ENCODE measurements around the gene MPDZ.

Gene MPDZ

DNA sequence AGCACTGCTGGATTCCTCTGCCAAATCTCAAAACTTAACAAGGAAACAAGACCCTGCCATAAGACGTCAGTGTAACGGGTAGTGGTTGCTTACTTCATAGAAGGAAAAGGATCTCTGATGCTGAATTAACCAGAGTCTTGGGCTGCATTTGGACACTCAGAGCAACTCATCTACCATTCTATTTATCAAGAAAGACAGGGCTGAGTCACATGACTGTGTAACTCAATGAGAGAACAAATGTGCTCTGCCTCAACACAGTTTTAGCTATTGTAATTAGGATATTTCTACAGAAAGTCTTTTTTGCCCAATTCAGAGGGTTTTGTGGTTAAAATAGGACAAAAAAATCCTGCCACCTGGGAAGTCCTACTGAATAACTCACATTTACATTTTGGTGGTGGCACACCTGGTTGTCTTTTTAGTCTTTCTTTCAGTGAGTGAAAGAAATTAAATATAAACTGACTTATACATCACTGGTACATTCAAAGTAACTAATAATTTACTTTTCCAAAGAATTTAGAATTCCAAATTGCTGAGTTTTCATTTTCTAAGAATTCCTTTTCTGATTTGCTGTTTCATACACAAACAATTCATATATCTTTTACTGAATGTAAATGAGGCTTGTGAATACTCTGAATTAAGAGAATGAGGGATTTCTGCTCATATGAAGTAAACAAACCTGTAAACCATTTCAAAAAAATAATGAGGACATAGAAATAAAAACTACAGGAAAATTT is 104.4 kb downstream of the MPDZ start:
- DNase-seq, result no peak

DNA sequence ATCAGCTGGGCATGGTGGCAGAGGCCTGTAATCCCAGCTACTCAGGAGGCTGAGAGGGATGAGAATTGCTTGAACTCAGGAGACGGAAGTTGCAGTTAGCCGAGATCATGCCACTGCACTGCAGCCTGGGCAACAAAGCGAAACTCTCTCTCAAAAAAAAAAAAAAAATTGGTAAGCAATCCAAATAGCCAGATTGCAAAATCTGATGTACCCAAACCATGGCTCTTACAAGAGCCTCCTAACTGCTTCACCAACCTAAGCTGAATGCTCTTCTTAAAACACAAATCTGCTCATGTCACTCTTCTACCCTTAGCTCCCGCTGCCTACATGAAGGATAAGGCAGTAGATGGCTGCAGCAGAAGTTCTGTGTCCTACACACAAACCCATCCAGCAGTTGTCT is 105.9 kb downstream of the MPDZ start:
- DNase-seq, result no peak

DNA sequence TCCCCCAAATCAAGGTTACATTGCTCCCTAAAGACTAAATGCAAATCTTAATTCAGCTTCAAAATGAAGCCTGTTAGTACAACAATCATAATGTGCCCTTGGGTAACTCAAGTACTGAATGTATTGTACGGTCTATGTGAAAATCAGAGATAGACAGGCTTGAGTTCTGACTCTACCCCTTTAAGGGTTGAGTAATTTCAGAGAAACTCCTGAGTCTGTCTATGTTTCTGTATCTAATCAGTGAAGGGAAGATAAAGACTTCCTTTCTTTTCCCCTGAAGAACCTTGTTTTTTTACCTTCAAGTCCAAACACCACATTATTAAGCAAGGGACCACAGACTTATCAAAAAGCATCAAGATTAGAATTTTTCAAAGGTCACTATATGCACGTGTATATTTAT is 108.2 kb downstream of the MPDZ start:
- DNase-seq, result no peak

DNA sequence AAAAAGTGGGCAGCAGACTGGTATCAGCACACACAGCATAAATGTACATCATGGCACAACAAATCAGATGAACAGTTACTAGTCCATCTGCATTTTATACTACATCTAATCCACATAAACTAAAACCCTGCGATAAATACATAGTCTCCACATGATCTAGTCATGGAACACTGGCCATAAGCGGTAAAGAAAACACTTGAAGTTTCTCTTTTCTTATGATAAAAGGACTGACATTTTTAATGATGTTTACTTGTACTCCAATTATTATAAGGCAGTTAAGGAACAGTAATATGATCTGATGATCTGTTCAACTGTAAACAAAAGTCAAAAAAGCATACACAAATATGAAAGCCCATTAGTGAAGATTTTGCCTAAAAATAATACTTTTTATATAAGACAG is 112.5 kb downstream of the MPDZ start:
- DNase-seq, result no peak

DNA sequence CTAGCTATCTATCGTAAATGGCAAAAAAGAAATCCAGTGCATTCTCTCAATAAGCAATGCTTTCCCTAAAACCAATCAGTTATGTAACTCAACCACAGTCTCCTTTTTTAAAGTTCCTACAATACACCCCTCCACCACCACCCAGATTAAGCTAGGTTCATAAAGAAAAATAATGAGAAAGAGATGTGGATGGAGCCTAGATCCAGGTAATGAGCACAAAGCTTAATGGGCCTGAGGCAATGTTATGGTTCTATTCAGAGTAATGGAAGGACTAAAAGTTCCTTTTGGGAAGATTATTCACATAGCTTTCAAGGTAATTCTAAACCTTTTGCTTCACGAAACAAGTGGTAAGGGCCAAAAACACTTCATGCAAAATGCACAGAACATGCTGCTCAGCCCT is 113.5 kb downstream of the MPDZ start:
- DNase-seq, result no peak

DNA sequence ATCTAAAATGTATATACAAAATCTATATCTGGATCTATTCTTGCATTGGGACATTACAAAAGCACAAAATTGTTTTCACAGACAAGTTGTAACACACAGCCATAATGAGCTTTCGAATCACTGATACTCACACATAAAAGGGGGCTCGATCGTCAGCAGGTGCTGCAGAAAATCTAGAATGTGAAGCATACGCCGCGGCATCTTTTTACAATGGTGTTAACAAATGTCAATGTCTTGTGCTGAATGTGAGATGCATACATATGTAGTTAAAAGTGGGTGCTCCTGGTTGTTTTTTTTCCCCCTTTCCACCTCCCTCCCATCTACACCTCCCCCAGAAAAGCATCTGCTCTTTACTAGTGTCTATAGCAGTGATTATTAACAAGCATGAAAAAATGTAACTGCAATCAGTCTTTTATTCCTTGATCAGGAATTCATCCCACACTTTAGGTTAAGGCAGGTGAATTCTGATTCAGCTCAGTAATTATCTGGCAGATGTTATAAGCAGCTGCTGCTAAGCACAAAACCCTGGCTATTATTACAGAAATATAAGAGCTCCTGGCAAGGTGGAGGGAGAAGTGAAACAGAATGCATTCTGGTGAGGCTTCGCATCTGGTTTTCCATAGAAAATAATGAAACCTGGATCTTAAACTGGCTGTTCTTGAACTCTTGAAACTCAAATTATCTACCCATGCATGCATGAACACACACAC is 114.1 kb downstream of the MPDZ start:
- no peak for DNase-seq

DNA sequence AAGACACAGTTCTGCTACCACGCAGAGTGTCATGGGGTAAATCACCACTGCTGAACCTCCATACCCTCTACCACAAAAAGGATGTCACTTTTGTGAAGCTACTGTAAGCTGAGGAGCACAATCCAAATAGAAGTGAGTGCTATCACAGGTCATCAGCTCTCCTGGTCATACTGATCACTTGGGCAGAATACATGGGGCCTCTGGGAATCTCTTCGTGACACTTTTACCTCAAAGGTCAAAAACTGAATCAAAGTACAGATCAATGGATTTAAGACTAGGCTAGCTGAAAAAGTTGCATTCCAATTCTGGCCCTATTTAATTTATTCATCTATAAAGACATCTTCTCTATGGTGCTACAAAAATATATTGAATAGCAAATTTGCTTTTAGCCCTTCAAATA is 115.5 kb downstream of the MPDZ start:
- no peak for DNase-seq

DNA sequence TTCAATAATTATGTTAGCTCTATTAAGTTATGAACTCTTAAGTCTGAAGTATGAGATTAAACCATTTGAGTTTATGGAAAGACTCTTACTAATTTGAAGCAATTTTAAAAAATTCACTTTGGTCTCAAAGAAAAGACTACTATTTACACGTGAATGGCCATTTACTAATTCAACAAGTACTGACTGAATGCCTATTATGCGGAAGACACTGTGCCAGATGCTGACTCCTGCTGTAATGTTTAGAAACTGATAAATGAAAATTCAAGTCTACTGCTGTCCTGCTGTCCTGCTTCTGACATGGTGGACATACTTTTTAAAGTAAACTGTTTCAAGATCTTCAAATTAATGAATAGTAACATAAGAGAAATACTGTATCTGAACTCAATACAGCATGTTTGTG is 116.2 kb downstream of the MPDZ start:
- no peak for DNase-seq

DNA sequence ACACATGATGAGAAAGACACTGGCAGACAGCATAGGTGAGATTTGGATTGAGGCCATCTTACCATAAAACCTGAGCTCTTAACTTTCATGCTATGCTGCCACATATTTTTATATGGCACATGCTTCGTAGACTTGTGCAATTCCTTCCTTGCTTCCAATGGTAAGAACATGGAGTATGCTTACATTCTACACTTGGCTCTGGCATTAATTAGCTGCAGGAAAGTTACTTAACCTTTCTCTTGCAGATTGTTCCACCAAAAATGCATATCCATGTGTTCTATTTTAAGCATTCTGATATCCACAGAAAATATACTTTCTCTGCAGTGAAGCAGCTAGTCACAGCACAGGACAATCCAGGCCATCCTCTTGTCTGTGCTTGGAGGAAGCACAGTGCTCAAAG is 119.4 kb downstream of the MPDZ start:
- no peak for DNase-seq

DNA sequence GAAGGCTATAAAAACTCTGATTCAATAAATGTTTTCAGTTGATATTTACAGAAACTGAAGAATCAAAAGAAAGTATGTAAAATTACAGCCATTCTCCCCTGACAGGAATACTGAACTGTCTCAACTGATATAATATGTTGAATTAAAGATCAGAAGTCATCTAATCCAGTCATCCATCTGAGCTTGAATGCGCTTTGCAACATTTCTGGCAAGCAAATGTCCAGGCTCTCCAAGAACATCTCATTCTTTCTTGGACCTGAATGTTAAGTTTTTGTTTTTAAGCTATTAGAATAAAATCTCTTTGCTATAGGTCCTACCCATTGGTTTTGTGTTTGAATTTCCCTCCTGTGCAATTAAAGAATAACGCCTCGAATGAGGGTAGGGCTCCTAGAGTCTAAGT is 120.5 kb downstream of the MPDZ start:
- no peak for DNase-seq

DNA sequence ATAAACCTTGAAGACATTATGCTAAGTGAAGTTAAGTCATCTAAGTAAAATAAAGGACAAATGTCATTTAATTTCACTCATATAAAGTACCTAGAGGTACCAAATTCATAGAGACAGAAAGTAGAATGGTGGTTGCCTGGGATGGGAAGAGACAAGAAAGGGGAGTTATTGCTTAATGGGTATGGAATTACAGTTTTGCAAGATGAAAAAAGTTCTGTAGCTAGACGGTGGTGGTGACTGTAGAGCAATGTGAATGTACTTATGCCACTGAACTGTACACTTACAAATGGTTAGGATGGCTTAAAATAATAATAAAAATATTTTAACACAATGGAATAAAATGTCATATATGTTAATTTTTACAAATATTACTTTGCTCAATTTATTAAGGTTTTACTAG is 128.0 kb downstream of the MPDZ start:
- no peak for DNase-seq

DNA sequence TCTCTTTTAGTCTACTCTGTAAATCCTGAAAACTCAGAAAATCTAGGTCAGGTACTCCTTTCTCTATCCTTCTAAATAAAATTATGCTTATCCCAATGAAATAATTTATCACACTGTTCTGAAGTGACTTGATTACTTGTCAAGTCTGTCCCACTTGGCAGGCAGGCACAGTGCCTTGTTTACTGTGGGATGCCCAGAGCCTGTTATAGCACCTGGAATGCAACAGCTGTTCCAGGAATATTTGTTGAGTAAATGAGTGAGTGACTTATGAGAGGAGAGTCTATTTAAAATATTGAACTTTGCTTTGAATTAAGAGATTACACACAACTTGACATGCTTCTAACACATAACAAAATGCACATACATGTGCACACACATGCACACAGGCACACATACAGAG is 130.0 kb downstream of the MPDZ start:
- DNase-seq, result no peak

DNA sequence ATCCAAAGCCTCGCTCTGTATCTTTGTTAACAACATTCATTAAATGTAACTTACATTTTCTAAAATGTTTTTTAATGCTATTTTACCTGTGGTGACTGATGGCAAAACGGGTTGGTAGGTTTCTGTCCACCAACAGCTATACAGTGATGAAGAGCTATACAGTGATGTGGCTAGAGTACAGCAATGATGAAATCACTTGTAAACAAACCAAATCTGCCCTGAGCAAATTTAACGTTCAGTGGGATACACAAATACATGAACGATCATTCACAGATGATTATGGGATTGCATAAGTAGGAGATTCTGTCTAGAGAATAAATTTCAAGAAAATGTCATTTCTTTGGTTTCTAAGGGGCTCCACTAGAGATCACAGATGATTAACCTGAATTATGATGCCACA is 132.7 kb downstream of the MPDZ start:
- DNase-seq, result no peak

DNA sequence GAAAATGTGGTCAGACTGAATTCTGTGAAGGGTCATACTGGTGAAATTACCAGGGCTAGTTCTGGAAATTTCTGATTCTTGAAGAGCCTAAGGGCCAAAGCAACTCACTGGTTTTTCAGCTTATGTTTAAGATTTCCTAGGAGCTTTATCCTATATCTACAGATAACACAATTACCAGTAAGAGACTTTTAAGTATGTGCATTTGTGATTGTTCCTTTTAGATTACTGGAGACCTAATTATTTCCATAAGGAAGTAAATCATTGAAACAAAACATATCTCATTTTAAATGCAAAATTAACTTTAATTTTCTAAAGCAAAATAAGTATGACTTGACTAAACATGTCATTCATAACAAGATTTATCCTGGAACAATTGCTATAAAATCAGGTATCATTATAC is 134.2 kb downstream of the MPDZ start:
- DNase-seq, result no peak

DNA sequence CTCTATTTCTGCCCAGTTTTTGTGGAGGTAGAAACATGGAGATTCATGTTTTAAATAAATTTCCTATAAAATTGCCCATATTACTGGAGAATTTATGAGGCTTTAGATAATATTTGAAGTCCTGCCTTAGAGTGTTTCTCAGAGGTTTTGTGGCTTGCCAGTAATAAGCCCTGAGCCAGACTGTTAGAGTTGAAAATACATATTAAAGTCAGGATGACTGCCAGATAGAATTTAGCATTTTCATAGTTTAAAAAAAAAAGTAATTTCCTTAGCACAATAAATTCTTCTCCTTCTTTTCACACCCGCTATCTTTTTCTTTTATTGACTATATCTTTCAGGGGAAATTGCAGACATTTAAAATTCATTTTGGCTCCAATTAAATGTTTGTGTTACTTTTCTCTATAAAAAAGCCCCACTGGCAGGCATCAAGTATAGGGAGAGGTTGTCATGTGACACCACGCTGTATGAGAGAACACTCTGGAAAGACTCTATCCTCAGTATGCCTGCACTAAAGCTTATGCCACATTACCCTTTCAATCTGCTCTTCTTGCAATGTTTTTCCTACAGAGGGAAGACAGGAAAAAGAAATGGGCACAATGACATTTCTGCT is 135.2 kb downstream of the MPDZ start:
- no peak for DNase-seq

DNA sequence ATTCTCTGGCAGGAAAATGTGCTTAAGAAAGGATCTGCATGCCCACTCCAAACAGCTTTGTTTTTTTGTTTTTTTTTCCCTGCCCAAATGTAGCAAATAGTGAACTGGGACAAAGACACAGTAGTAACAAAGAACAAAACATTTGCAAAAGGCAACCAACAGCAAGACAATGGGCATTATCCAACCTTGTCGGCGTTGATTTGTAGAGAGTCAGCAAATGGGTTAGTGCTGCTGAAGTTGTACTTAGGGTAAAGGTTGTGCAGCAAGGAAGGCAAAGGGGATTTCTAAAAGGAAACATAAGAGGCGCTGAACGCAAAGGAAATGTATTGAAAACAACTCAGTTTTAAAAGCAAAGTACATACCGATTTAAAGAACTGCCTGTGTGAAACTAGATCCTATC is 136.2 kb downstream of the MPDZ start:
- DNase-seq, result no peak

DNA sequence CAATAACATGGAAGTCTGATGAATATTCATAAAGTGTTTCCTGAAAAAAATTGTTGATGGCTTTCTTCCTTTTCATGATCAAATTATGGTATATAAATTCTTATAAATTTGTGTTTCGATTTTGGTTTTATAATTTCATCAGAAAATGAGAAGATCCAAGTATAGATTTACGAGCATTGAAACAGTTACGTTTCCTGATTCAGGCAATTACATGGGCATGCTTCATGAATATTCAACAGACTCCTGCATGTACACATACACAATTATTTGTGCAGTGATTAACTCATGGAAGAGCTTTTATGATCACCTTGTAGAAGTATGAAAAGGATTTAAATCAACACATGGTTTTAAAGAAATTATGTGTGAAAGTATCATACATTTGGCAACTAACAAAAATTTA is 136.7 kb downstream of the MPDZ start:
- DNase-seq, result no peak

DNA sequence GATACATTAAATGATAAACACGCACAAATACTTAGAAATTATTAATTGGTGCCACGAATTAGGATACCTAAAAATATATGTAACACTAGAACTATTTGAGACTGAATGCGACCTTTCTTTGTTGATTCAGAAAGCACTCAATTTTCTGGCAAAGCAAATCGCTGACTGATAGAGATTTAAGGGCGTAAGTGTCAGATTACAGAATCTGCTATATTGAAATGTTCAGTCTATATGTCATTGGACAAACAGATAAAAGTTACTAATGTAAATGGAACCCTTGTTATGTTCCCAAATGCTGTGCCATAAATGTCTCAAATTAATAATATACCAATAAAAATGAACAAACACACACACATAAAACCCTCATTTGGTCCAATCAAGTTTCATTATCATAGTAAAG is 137.9 kb downstream of the MPDZ start:
- DNase-seq, result no peak

DNA sequence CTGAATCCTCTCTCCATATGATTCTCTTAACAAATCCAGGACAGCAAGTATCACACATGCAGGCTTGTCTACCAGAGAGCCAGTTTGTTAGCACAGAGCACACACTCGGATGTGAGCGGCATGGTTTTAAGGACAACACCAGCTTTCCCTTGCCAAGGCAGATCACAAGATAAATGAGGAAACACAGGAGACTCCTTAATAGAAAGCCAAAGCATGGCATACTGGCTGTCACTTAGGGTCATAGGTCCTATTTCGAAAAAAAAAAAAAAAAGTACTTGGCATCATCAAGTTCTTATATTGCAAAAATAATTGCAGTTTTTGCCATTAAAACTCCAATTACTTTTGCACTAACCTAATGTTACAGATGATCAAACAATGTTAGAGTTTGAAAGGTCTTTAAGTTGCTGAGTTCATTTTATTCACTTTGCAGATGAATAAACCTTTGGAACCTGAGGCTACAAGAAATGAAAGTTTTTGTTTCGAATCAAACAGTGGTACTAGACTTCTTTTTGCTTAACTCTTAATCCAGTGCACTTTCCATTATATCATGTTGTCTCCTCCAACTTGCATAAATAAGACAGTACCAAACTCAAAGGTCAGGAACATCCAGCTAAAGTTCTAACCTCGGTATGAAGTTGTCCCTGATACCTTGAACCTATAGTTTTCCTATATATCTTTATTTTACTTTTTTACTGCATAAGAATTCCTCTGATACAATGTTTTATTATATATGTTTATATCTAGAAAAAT is 138.5 kb downstream of the MPDZ start:
- no peak for DNase-seq

DNA sequence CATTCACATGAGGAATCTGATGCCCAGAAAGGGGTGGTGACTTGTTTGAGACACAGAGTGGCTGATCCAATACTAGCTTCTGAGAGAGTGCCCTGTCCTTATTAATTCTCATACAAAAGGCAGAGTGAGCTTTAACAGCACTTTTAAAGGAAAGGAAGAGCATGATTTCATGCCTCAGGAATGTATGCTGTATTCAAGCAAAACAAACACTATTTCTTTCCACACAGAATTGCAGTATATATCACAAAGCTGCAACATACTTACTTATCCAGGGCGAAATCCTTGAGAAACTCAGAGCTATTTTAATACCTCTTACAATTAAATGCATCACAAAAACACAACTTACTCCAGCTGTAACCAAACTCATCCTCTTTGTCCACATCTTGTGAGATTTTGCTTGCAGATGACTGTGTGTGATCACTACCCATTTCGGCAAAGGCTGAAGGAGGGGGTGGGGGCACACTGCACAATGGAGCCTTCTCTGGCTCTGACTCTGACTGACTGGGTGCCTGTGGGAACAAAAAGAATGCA is 139.8 kb downstream of the MPDZ start:
- no peak for DNase-seq

DNA sequence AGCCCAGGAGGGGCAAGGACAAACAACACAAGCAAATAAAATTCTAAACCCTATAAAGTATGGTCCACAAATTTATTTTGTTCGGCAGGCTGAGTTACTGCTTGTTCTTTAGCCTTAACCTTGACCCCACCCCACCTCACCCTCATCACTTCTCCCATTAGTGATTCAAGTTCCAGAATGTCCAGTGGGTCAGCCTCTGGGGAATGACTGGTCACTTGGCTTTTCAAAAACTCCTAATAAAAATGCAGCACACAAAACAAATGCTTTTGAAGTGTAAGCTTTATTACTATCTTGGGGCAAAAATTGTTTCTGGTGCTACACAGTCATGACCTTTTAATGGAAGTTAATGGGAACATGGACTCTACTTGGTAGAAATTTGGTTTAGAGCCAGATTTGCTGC is 142.1 kb downstream of the MPDZ start:
- no peak for DNase-seq

DNA sequence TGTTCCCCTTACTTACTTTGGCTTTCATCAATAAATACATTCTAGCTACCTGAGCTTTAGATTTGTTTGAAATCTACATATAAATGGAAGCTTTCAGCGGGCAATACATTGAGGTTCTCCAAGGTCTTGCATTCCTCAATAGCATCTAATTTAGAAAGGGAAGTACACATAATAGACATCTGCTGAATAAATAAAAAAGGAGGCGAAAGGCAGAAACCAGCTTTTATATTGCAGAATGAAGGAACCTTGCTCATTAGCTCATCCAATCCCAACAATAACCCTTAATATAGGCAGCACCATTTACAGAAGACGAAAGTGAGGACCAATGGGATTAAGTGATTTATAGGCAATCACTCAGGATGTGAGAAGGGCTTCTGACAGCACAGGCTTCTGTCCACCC is 147.5 kb downstream of the MPDZ start:
- DNase-seq, result no peak

DNA sequence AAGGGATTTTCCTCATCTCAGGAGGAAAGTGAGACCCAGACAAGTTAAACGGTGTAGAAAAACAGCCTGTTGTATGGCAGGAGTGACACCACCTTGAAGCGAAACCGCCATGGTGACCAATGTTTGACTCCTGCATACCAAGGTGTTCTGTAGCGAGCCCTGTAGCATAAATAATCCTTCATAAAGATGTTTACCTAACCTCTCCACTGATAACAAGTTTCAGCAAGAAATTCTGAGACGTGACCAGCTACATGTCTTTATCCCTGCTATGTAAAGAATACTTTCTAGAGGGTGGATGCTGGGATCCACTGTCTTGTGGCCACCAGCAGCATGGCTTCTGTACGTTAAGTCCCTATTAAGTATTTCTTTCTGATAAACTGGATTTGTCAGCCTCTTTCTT is 148.1 kb downstream of the MPDZ start:
- no peak for DNase-seq
